Left renal pelvis (tissue), 4 donors: ENCODE data around the gene PARD3. TPM values are rescaled to one million over a fixed set of nuclear protein-coding genes. Genes with fewer than 3 reads are reported as not detected.
"Not testable (repeated sequence)": the region's sequence is repeated elsewhere in the genome, so short reads cannot be mapped to it uniquely, and the experiment has no call there.

Experiments used
- DNase-seq, 4 donors: peaks; one replicate each; pipeline ENCODE4 v3.0.0-alpha.2; 2013; ENCODE audit warnings: low read depth in 4 of 4, low spot score in 3 of 4
- polyA plus RNA-seq, 4 donors: library from polyadenylated mRNA; unstranded; fragments of 120-200 nt; gene quantifications; one replicate each; pipeline ENCODE4 v1.2.1, GENCODE V29; 2013; ENCODE audit not compliant: insufficient read length in 4 of 4

PARD3 gene
- 10 to 100 TPM; 56.7 to 75.5 (median 69.4) TPM for polyA plus RNA-seq

- peak; percentile 41 to 56 (median 53) for DNase-seq
Observed at GRCh38 chr10:34815185-34816084, at the start of gene PARD3. Gene PARD3 (minus strand): TSS chr10:34815296. CDS start chr10:34814995, 301 bp downstream.

GRCh38 chr10:34864149-34865067, 49.3 kb upstream of the PARD3 start:
- DNase-seq: no peak

DNA sequence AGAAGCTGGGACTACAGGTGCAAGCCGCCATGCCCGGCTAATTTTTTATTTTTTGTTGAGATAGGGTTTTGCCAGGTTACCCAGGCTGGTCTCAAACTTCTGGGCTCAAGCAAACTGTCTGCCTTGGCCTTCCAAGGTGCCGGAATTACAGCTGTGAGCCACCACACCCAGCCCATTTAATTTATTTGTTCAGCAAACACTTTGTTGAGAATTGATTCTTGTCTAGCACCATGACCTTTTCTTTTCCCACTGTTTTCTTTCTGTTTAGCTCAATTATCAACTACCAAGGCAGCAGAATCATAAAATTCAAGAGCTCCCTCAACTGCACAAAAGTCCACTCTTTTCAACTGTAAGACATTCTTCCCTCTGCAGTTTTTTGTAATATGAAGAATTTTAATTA, 47.8 kb upstream of the PARD3 start:
- DNase-seq: no peak

GRCh38 chr10:34861293-34862021, 46.4 kb upstream of the PARD3 start:
- DNase-seq: no peak

DNA sequence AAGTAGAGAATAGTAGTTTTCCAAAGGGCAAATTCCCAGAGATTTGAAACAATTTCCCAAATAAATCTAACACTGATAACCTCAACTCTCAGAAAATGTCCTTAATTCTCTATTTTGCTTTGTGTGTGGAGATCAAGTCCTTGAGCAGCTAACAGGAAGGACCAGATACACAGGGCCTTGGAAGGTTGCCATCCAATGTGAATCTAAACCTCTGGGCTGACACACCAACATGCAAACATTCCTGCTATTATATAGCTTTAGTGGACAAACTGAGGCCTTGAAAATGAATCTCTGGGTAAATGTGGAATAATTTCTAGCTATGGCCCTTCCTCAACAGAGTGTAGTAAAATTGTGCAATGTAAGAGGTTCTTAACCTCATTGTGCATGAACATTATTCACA, 44.1 kb upstream of the PARD3 start:
- DNase-seq: no peak

GRCh38 chr10:34858003-34858402, 42.9 kb upstream of the PARD3 start:
- DNase-seq: no peak

DNA sequence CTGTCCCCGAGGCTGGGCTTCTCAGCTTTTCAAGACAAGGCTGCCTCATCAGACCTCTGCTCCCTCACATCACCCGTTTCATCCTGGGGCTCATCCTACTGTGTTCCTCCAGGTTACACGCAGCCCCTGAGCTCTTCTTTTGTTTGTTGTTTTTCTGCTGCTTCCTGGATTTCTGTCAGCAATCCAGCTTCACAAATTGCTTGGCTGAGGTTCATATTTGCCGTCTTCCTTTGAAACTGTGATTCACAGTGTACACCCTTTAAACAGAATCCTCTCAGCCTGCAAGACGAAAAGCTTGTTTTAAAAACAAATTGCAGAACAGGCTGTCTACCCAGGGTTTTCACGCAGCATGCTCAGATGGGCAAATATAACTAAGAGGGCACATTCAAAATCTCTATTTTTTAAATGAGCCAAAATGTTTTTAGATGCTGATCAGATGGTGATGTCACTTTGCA, 39.1 kb upstream of the PARD3 start:
- peak in 1 of 4 donors; percentile 39 for DNase-seq

DNA sequence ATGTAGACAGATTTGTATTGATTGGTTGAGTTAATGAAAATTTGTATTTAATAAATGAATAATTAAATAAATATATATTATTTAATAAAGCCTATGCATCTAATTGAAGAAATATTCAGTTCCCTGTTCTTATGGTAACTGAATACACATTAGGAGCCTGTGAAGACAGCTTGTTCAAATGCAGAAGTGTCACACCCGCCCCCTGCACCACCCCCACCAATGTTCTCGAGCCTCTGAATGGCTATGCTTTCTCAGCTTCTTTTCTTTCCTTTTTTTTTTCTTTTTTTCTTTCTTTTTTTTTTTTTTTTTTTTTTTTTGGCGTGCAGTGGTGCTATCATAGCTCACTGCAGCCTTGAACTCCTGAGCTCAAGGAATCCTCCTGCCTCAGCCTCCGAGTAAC, 38.3 kb upstream of the PARD3 start:
- DNase-seq: no peak

DNA sequence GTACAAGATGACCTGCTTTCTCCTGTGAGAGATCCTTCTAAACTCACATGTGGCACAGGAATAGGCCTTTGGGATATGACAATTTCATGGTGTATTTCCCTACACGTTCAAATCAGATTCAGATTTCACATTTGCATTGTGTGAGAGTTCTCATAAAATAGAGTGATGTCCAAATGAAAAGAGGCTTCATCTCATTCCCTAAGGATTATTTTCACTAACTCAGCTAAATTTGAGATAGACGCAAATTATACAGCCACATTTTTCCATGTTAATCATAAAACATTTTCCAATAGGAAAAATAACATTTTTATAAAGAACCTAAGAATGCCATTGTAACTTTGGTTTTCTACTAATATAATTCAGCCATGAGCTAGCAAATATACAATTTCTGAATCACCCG, 35.5 kb upstream of the PARD3 start:
- no peak for DNase-seq

- DNase-seq: no peak
Observed at GRCh38 chr10:34850036-34850435, 34.9 kb upstream of the PARD3 start.

GRCh38 chr10:34845070-34845469, 30.0 kb upstream of the PARD3 start:
- no peak for DNase-seq

DNA sequence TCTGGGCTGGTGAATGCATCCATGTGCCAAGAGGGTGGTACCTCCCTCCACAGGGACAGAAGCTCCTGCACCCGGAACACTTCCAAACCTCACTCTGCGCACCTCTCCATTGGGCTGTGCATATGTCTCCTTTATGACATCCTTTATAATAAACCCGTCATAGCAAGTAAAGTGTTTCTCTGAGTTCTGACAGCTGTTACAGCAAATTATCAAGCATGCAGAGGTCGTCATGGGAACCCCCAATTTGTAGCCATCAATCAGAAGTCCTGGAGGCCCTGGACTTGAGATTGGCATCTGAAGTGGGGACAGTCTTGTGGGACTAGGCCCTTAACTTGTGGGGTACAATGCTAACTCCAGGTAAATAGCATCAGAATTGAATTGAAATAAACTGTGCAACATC, 29.4 kb upstream of the PARD3 start:
- no peak for DNase-seq

- DNase-seq: not testable (repeated sequence)
Observed at GRCh38 chr10:34843470-34843869, 28.4 kb upstream of the PARD3 start.

DNA sequence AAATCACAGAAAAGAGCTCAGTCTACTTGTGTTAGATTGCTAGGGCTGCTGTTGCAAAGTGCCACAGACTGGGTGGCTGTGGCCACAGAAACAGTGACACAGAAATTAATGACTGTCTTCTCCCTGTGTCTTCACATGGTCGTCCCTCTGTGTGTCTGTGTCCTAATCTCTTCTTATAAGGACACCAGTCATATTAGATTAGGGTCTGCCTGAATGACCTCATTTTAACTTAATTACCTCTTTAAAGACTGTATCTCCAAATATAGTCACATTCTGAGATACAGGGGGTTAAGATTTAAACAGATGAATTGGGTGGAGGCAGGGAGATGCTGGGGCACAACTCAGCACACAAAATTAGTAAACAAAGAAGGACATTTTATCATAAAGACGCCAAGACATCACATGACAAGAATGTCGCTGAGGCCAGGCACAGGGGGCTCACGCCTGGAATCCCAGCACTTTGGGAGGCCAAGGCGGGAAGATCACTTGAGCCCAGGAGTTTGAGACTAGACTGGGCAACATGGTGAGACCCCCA, 23.3 kb upstream of the PARD3 start:
- DNase-seq: no peak

- peak in 1 of 4 donors; percentile 66 for DNase-seq
Observed at GRCh38 chr10:34835908-34836508, 20.9 kb upstream of the PARD3 start.

GRCh38 chr10:34834274-34834673, 19.2 kb upstream of the PARD3 start:
- no peak for DNase-seq

- DNase-seq: no peak
Observed at GRCh38 chr10:34830217-34830822, 15.2 kb upstream of the PARD3 start.

GRCh38 chr10:34826857-34827766, 12.0 kb upstream of the PARD3 start:
- no peak for DNase-seq
